ENCODE data around the gene AGBL5.

AGBL5 gene

GRCh38 chr2:27016801-27017325 lies 34.6 kb upstream of the AGBL5 start:
- peak; percentile 25 for DNase-seq (ENCODE audit: low read depth)
- TF ChIP-seq CTCF (IDR thresholded peaks at IDR 0.05; ENCODE audit: control insufficient read depth, insufficient read depth, low read depth, low read length, missing control alignments): peak; percentile 73
- H3K4me3 ChIP-seq (ENCODE audit: control insufficient read depth, low read depth, low read length): no peak overlapping the region

GRCh38 chr2:27018142-27018541 lies 33.3 kb upstream of the AGBL5 start:
- no peak for TF ChIP-seq CTCF (IDR thresholded peaks at IDR 0.05; ENCODE audit: control insufficient read depth, insufficient read depth, low read depth, low read length, missing control alignments)
- DNase-seq (ENCODE audit: low read depth): no peak
- H3K4me3 ChIP-seq (ENCODE audit: control insufficient read depth, low read depth, low read length): no peak overlapping the region

GRCh38 chr2:27019459-27019858 lies 32.0 kb upstream of the AGBL5 start:
- no peak for DNase-seq (ENCODE audit: low read depth)
- H3K4me3 ChIP-seq (ENCODE audit: control insufficient read depth, low read depth, low read length): no peak overlapping the region
- no peak for TF ChIP-seq CTCF (IDR thresholded peaks at IDR 0.05; ENCODE audit: control insufficient read depth, insufficient read depth, low read depth, low read length, missing control alignments)

- TF ChIP-seq CTCF (IDR thresholded peaks at IDR 0.05; ENCODE audit: control insufficient read depth, insufficient read depth, low read depth, low read length, missing control alignments): no peak
- H3K4me3 ChIP-seq (ENCODE audit: control insufficient read depth, low read depth, low read length): no peak overlapping the region
- DNase-seq (ENCODE audit: low read depth): no peak
Measured at GRCh38 chr2:27019931-27020855, 31.3 kb upstream of the AGBL5 start.

GRCh38 chr2:27021253-27022049 lies 30.0 kb upstream of the AGBL5 start:
- DNase-seq (ENCODE audit: low read depth): no peak
- no peak overlapping the region for H3K4me3 ChIP-seq (ENCODE audit: control insufficient read depth, low read depth, low read length)
- no peak for TF ChIP-seq CTCF (IDR thresholded peaks at IDR 0.05; ENCODE audit: control insufficient read depth, insufficient read depth, low read depth, low read length, missing control alignments)

GRCh38 chr2:27023740-27024139 lies 27.7 kb upstream of the AGBL5 start:
- no peak overlapping the region for H3K4me3 ChIP-seq (ENCODE audit: control insufficient read depth, low read depth, low read length)
- TF ChIP-seq CTCF (IDR thresholded peaks at IDR 0.05; ENCODE audit: control insufficient read depth, insufficient read depth, low read depth, low read length, missing control alignments): no peak
- no peak for DNase-seq (ENCODE audit: low read depth)

Data from AG09309 (cell line).